HepG2 (cell line): ENCODE results near the gene SEC61A1. TPM values are rescaled to one million over a fixed set of nuclear protein-coding genes. Genes with fewer than 3 reads are reported as not detected.

ENCODE experiments used
- AHR ChIP-seq: IDR thresholded peaks from 2 replicates; pipeline ENCODE4 v1.6.1; 2018; ENCODE audit warnings: missing genetic modification reagents, missing compliant biosample characterization
- FOXK1 ChIP-seq: sonication (generic); formaldehyde crosslinking; IDR thresholded peaks from 2 replicates; pipeline ENCODE4 v1.4.0; 2020; ENCODE audit warnings: low read depth, missing genetic modification reagents, borderline replicate concordance
- FOXM1 ChIP-seq: sonication (generic); formaldehyde crosslinking; IDR thresholded peaks from 2 replicates; pipeline ENCODE4 v1.5.0; 2020; ENCODE audit warnings: missing genetic modification reagents
- GATAD2A ChIP-seq: IDR thresholded peaks from 2 replicates; pipeline ENCODE4 v1.6.1; 2016
- KMT2B ChIP-seq: IDR thresholded peaks from 2 replicates; pipeline ENCODE4 v1.6.1; 2016; ENCODE audit warnings: missing genetic modification reagents, missing compliant biosample characterization
- MIXL1 ChIP-seq: IDR thresholded peaks from 2 replicates; pipeline ENCODE4 v1.6.1; 2016
- MXI1 ChIP-seq: IDR thresholded peaks from 3 replicates; pipeline ENCODE4 v1.6.1; 2012; ENCODE audit warnings: low read depth, low read length, inconsistent platforms, borderline replicate concordance
- PAF1 ChIP-seq: IDR thresholded peaks from 2 replicates; pipeline ENCODE4 v1.6.1; 2016; ENCODE audit warnings: missing genetic modification reagents, missing compliant biosample characterization
- PRPF4 ChIP-seq: fragments of 200-400 bp; formaldehyde crosslinking; IDR thresholded peaks from 2 replicates; pipeline ENCODE4 v1.6.1; 2016; ENCODE audit warnings: low read length, low read depth; ENCODE audit not compliant: poor library complexity, severe bottlenecking
- SAP130 ChIP-seq: IDR thresholded peaks from 2 replicates; pipeline ENCODE4 v1.6.1; 2016; ENCODE audit warnings: low read depth
- SKI ChIP-seq: fragments of 450-650 bp; IDR thresholded peaks from one replicate; pipeline ENCODE4 v1.6.1; 2018; ENCODE audit warnings: mild to moderate bottlenecking; ENCODE audit not compliant: partially characterized antibody
- SMC3 ChIP-seq: IDR thresholded peaks from 2 replicates; pipeline ENCODE4 v1.6.1; 2011; ENCODE audit warnings: low read length, improper control_type of control experiment
- ZNF101 ChIP-seq: sonication (generic); formaldehyde crosslinking; IDR thresholded peaks from 2 replicates; pipeline ENCODE4 v1.4.0; 2020; ENCODE audit warnings: mild to moderate bottlenecking, low read depth, missing genetic modification reagents, borderline replicate concordance
- ZNF446 ChIP-seq: sonication (generic); formaldehyde crosslinking; IDR thresholded peaks from 2 replicates; pipeline ENCODE4 v1.5.0; 2020; ENCODE audit warnings: mild to moderate bottlenecking, missing genetic modification reagents
- ZNF546 ChIP-seq: sonication (generic); formaldehyde crosslinking; conservative IDR thresholded peaks from 2 replicates; pipeline ENCODE4 v1.8.1; 2023; ENCODE audit warnings: mild to moderate bottlenecking, missing genetic modification reagents
- ZNF556 ChIP-seq: sonication (generic); formaldehyde crosslinking; IDR thresholded peaks from 2 replicates; pipeline ENCODE4 v1.4.0; 2020; ENCODE audit warnings: mild to moderate bottlenecking, missing genetic modification reagents, borderline replicate concordance
- ZNF564 ChIP-seq: sonication (generic); formaldehyde crosslinking; IDR thresholded peaks from 2 replicates; pipeline ENCODE4 v1.8.1; 2023; ENCODE audit warnings: mild to moderate bottlenecking, missing genetic modification reagents
- ZNF577 ChIP-seq: sonication (generic); formaldehyde crosslinking; IDR thresholded peaks from 2 replicates; pipeline ENCODE4 v1.4.0; 2020; ENCODE audit warnings: mild to moderate bottlenecking, low read depth, missing genetic modification reagents, borderline replicate concordance
- ZNF776 ChIP-seq: sonication (generic); formaldehyde crosslinking; IDR thresholded peaks from 2 replicates; pipeline ENCODE4 v1.4.0; 2020; ENCODE audit warnings: mild to moderate bottlenecking, missing genetic modification reagents
- ZNF788 ChIP-seq: sonication (generic); formaldehyde crosslinking; IDR thresholded peaks from 2 replicates; pipeline ENCODE4 v1.5.0; 2020; ENCODE audit warnings: mild to moderate bottlenecking, missing genetic modification reagents, borderline replicate concordance
- polyA plus RNA-seq, 8 experiments: library from polyadenylated mRNA; depleted of rRNA in 3 of 8; stranded (reverse) in 7 of 8; unstranded in 1 of 8; fragments of >200 nt; fragmentation: Illumina TruSeq in 4 of 8; extraction: Trizol in 4 of 8; gene quantifications; 2 replicates each; pipeline versions ENCODE4 v1.2.1 to v1.2.3, GENCODE V29; 2011 to 2016; ENCODE audit warnings: low read depth in 4 of 8, missing spikeins in 1 of 8, mixed read lengths in 1 of 8; ENCODE audit not compliant: insufficient read depth in 1 of 8
- total RNA-seq, 5 experiments: library from RNA; depleted of rRNA; stranded (reverse); fragments of >200 nt; fragmentation: Illumina TruSeq; extraction: Trizol; gene quantifications; 2 replicates each; pipeline ENCODE4 v1.2.3, GENCODE V29; 2016; ENCODE audit warnings: low read depth in 1 of 5
- TF ChIP-seq, protein P1 (sequence below): sonication (generic); formaldehyde crosslinking; IDR thresholded peaks from 2 replicates; pipeline ENCODE4 v1.5.0; 2020; ENCODE audit warnings: mild to moderate bottlenecking, missing genetic modification reagents, moderate library complexity
- TF ChIP-seq, protein P2 (sequence below): IDR thresholded peaks from 2 replicates; pipeline ENCODE4 v1.6.1; 2016; ENCODE audit warnings: mild to moderate bottlenecking
- TF ChIP-seq, protein P3 (sequence below): IDR thresholded peaks from 2 replicates; pipeline ENCODE4 v1.6.1; 2016
- TF ChIP-seq, protein P4 (sequence below): sonication (generic); formaldehyde crosslinking; IDR thresholded peaks from 2 replicates; pipeline ENCODE4 v1.4.0; 2020; ENCODE audit warnings: missing genetic modification reagents, mild to moderate bottlenecking, borderline replicate concordance
- TF ChIP-seq, protein P5 (sequence below): sonication (generic); formaldehyde crosslinking; IDR thresholded peaks from 2 replicates; pipeline ENCODE4 v1.5.0; 2020; ENCODE audit warnings: missing genetic modification reagents, mild to moderate bottlenecking, borderline replicate concordance

SEC61A1 gene
- total and polyA plus RNA-seq, 2 of the 13 experiments (the other 11 are each of a cell fraction or from before 2014, with no cell fraction given): 170 to 203 TPM

DNA sequence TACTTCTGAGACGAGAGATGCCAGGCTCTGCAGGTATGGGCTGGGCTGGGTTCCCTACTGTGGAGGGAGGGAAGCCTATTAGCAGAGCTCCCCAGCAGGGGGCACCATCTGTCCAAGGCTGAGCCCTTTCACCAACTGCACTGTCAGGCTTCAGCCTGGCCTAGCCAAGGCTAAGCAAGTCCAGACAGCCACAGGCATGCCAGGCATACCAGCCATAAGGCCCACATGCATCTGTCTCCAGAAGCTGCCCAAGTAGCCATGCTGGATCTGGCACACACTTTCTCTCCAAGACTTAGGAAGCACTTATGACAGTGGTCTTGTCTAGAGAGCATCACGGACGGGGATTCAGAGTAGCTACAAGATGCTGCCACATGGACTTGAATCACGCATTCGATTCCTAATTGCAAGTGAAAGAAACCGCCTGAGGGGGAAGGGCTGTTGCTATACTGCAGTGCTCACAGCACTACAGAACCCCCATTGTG lies 43.0 kb downstream of the SEC61A1 start (continued):
- TF ChIP-seq KMT2B: no peak
- no peak for TF ChIP-seq ZNF546 (CRISPR knock-in tag)
- TF ChIP-seq, protein P1, sequence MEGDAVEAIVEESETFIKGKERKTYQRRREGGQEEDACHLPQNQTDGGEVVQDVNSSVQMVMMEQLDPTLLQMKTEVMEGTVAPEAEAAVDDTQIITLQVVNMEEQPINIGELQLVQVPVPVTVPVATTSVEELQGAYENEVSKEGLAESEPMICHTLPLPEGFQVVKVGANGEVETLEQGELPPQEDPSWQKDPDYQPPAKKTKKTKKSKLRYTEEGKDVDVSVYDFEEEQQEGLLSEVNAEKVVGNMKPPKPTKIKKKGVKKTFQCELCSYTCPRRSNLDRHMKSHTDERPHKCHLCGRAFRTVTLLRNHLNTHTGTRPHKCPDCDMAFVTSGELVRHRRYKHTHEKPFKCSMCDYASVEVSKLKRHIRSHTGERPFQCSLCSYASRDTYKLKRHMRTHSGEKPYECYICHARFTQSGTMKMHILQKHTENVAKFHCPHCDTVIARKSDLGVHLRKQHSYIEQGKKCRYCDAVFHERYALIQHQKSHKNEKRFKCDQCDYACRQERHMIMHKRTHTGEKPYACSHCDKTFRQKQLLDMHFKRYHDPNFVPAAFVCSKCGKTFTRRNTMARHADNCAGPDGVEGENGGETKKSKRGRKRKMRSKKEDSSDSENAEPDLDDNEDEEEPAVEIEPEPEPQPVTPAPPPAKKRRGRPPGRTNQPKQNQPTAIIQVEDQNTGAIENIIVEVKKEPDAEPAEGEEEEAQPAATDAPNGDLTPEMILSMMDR: peak; percentile 97
- TF ChIP-seq, protein P2, sequence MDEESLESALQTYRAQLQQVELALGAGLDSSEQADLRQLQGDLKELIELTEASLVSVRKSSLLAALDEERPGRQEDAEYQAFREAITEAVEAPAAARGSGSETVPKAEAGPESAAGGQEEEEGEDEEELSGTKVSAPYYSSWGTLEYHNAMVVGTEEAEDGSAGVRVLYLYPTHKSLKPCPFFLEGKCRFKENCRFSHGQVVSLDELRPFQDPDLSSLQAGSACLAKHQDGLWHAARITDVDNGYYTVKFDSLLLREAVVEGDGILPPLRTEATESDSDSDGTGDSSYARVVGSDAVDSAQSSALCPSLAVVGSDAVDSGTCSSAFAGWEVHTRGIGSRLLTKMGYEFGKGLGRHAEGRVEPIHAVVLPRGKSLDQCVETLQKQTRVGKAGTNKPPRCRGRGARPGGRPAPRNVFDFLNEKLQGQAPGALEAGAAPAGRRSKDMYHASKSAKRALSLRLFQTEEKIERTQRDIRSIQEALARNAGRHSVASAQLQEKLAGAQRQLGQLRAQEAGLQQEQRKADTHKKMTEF (CRISPR knock-in tag): peak; percentile 38; the same call in 1 of the 2 replicates
- peak; percentile 41; the same call in 1 of the 2 replicates for TF ChIP-seq AHR
- TF ChIP-seq PAF1 (CRISPR knock-in tag): no peak
- no peak for TF ChIP-seq ZNF446 (CRISPR knock-in tag)
- TF ChIP-seq SMC3: peak; percentile 61; the same call in 1 of the 2 replicates
- peak; percentile 19; the same call in 1 of the 2 replicates for TF ChIP-seq FOXK1
- TF ChIP-seq ZNF564: no peak
- TF ChIP-seq PRPF4: no peak
- peak; percentile 39 for TF ChIP-seq SKI
- TF ChIP-seq, protein P3, sequence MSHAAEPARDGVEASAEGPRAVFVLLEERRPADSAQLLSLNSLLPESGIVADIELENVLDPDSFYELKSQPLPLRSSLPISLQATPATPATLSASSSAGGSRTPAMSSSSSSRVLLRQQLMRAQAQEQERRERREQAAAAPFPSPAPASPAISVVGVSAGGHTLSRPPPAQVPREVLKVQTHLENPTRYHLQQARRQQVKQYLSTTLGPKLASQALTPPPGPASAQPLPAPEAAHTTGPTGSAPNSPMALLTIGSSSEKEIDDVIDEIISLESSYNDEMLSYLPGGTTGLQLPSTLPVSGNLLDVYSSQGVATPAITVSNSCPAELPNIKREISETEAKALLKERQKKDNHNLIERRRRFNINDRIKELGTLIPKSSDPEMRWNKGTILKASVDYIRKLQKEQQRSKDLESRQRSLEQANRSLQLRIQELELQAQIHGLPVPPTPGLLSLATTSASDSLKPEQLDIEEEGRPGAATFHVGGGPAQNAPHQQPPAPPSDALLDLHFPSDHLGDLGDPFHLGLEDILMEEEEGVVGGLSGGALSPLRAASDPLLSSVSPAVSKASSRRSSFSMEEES (CRISPR knock-in tag): no peak
- no peak for TF ChIP-seq GATAD2A
- no peak for TF ChIP-seq ZNF101 (CRISPR knock-in tag)
- TF ChIP-seq, protein P4, sequence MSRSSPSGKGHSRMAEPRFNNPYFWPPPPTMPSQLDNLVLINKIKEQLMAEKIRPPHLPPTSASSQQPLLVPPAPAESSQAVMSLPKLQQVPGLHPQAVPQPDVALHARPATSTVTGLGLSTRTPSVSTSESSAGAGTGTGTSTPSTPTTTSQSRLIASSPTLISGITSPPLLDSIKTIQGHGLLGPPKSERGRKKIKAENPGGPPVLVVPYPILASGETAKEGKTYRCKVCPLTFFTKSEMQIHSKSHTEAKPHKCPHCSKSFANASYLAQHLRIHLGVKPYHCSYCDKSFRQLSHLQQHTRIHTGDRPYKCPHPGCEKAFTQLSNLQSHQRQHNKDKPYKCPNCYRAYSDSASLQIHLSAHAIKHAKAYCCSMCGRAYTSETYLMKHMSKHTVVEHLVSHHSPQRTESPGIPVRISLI: no peak
- no peak for TF ChIP-seq FOXM1 (CRISPR knock-in tag)
- 0 out of 2 replicates have a peak, but pooled peaks have one; percentile 4 for TF ChIP-seq ZNF556 (CRISPR knock-in tag)
- peak; percentile 39; the same call in 1 of the 2 replicates for TF ChIP-seq SAP130 (CRISPR knock-in tag)
- no peak; the same call in 1 of the 2 replicates for TF ChIP-seq ZNF788 (CRISPR knock-in tag)
- TF ChIP-seq MIXL1 (CRISPR knock-in tag): 0 out of 2 replicates have a peak, but pooled peaks have one; percentile 19
- no peak for TF ChIP-seq ZNF577 (CRISPR knock-in tag)
- TF ChIP-seq, protein P5, sequence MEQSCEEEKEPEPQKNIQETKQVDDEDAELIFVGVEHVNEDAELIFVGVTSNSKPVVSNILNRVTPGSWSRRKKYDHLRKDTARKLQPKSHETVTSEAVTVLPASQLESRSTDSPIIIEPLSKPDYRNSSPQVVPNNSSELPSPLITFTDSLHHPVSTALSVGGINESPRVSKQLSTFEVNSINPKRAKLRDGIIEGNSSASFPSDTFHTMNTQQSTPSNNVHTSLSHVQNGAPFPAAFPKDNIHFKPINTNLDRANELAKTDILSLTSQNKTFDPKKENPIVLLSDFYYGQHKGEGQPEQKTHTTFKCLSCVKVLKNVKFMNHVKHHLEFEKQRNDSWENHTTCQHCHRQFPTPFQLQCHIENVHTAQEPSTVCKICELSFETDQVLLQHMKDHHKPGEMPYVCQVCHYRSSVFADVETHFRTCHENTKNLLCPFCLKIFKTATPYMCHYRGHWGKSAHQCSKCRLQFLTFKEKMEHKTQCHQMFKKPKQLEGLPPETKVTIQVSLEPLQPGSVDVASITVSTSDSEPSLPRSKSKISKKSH (CRISPR knock-in tag): peak; percentile 45; the same call in 1 of the 2 replicates
- peak; percentile 54; the same call in 1 of the 3 replicates for TF ChIP-seq MXI1
- no peak for TF ChIP-seq ZNF776 (CRISPR knock-in tag)
